ENCODE measurements around the gene TEPSIN. TPM values are rescaled to one million over a fixed set of nuclear protein-coding genes. Genes with fewer than 3 reads are reported as not detected.

The TEPSIN gene
- total and polyA plus RNA-seq, 2 of the 13 experiments (the other 11 are each of a cell fraction or from before 2014, with no cell fraction given), result 16.1 to 18.8 TPM

DNA sequence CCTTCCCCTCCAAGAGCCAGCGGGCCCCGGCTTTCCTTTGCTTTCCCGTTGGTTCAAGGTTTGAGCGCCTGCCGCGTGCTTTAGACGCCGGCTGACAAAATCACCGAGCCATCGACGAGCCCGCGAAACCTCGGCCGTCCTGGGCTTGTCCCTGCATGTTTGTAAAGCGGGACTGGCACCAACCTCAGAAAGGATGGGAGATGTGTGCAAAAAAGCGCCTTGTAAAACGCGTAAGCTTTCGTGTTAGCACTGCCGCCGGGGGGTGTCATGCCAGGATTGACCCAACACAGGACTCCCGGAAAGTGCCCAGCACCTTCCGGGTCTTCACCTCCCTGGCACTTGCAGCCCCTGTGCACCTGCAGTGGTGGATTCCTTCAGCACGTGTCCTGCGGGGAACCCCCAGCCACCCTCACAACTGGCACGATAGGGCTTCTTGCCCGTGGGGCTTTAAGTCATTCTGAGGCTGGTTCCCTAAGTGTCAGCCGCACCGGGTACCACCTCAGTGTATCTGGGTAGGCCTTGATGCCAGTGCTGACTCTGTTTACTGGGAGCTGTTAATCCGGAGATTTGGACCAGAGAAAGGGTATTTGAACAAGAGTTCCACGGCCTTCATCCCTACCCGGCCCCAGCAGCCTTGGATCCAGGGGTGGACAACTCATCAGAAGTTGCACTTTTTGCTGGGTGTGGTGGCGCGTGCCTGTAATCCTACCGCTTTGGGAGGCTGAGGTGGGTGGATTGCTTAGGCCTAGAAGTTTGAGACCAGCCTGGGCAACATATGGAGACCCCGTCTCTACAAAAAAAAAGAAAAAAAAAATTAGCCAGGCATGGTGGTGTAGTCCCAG is 1.1 kb upstream of the TEPSIN start:
- peaks cover 36% of the 10 kb centered on the region for H3K4me1 ChIP-seq (ENCODE audit: insufficient read depth, low read length)
- H3K4me3 ChIP-seq (replicated peaks in 1 of 3; ENCODE audit: insufficient read depth in 1 of 3, low read depth in 2 of 3, low read length in 3 of 3), result peak overlapping the region; percentile 94 to 98 (median 96)
- no peaks in the 10 kb centered on the region for H3K9me3 ChIP-seq (ENCODE audit: low read length)
- H3K4me2 ChIP-seq (ENCODE audit: low read depth, low read length), result peak overlapping the region; percentile 91
- 11% methylated on average over 26 of the region's 37 CpGs for WGBS (ENCODE audit: low lambda C conversion rate)
- intact Hi-C loops (cut with micrococcal nuclease; ENCODE audit: unreplicated experiment) (loop anchor here (1.0 kb wide), 1 partner anchor 17 kb away; no protein-coding TSS in a partner anchor), in situ Hi-C loops (cut with HindIII; ENCODE audit: extremely low pct_ligation_motif_present, low pct_unique_long_range_greater_than_20kb) (no loop called here)
- BruUV-seq (replicated peaks), result no TSS peak
- DNase-seq (ENCODE audit: low spot score) (no peak), FAIRE-seq (no peak), ATAC-seq (no peak)
- CTCF ChIA-PET (ENCODE audit: low intra/inter-chr PET ratio, low total read pairs), result no interaction called here
- H3K27ac ChIP-seq (ENCODE audit: extremely low read length, insufficient read depth, low read length), result peak overlapping the region; percentile 81
- H3K9ac ChIP-seq (ENCODE audit: insufficient read depth, low read depth, low read length), result peak overlapping the region; percentile 98
- H2AFZ ChIP-seq (ENCODE audit: low read length), result no peak overlapping the region
- H3K79me2 ChIP-seq (ENCODE audit: insufficient read depth, low read length), result peaks cover 40% of the 10 kb centered on the region
- no peaks in the 10 kb centered on the region; a peak in 1 of 5 replicates for H3K27me3 ChIP-seq (ENCODE audit: control insufficient read depth in 1 of 2, insufficient read depth in 2 of 2, low read length in 2 of 2)
- POLR2A ChIA-PET, result interaction anchor here (0.6 to 3.8 kb wide), 19 partner anchors 8 to 444 kb away, joined by 3 to 61 read pairs (median 4); partner anchors contain the start of genes ARL16, CEP131, HGS and PVALEF
- H4K20me1 ChIP-seq (ENCODE audit: insufficient read depth, low read length), result peaks cover 8% of the 10 kb centered on the region; the same call in 1 of the 2 replicates
- H3K36me3 ChIP-seq (replicated peaks in 1 of 2; ENCODE audit: control insufficient read depth in 1 of 2, insufficient read depth in 2 of 2, low read length in 2 of 2), result peaks cover 4 to 6% of the 10 kb centered on the region in 2 experiments; a peak in 2 of 5 replicates
- TF ChIP-seq, protein P1, sequence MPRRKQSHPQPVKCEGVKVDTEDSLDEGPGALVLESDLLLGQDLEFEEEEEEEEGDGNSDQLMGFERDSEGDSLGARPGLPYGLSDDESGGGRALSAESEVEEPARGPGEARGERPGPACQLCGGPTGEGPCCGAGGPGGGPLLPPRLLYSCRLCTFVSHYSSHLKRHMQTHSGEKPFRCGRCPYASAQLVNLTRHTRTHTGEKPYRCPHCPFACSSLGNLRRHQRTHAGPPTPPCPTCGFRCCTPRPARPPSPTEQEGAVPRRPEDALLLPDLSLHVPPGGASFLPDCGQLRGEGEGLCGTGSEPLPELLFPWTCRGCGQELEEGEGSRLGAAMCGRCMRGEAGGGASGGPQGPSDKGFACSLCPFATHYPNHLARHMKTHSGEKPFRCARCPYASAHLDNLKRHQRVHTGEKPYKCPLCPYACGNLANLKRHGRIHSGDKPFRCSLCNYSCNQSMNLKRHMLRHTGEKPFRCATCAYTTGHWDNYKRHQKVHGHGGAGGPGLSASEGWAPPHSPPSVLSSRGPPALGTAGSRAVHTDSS (CRISPR knock-in tag; conservative IDR thresholded peaks at IDR 0.05), result no peak
- peak; percentile 90; the same call in 1 of the 2 replicates for TF ChIP-seq TP53 (CRISPR knock-in tag; conservative IDR thresholded peaks at IDR 0.05)
- peak; percentile 48; the same call in 1 of the 2 replicates for TF ChIP-seq ZNF709 (CRISPR knock-in tag; IDR thresholded peaks at IDR 0.05)
- TF ChIP-seq, protein P2, sequence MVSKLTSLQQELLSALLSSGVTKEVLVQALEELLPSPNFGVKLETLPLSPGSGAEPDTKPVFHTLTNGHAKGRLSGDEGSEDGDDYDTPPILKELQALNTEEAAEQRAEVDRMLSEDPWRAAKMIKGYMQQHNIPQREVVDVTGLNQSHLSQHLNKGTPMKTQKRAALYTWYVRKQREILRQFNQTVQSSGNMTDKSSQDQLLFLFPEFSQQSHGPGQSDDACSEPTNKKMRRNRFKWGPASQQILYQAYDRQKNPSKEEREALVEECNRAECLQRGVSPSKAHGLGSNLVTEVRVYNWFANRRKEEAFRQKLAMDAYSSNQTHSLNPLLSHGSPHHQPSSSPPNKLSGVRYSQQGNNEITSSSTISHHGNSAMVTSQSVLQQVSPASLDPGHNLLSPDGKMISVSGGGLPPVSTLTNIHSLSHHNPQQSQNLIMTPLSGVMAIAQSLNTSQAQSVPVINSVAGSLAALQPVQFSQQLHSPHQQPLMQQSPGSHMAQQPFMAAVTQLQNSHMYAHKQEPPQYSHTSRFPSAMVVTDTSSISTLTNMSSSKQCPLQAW (CRISPR knock-in tag; IDR thresholded peaks at IDR 0.05), result 0 out of 2 replicates have a peak, but pooled peaks have one; percentile 38
- no peak; the same call in 1 of the 2 replicates for TF ChIP-seq ZMAT3 (CRISPR knock-in tag; conservative IDR thresholded peaks at IDR 0.05)
- peak; percentile 58; the same call in 1 of the 2 replicates for TF ChIP-seq CAMTA2 (CRISPR knock-in tag; IDR thresholded peaks at IDR 0.05; ENCODE audit: borderline replicate concordance)
- no peak for TF ChIP-seq SMAD3 (CRISPR knock-in tag; IDR thresholded peaks at IDR 0.05)
- no peak for TF ChIP-seq PPARG (CRISPR knock-in tag; conservative IDR thresholded peaks at IDR 0.05)
- TF ChIP-seq, protein P3, sequence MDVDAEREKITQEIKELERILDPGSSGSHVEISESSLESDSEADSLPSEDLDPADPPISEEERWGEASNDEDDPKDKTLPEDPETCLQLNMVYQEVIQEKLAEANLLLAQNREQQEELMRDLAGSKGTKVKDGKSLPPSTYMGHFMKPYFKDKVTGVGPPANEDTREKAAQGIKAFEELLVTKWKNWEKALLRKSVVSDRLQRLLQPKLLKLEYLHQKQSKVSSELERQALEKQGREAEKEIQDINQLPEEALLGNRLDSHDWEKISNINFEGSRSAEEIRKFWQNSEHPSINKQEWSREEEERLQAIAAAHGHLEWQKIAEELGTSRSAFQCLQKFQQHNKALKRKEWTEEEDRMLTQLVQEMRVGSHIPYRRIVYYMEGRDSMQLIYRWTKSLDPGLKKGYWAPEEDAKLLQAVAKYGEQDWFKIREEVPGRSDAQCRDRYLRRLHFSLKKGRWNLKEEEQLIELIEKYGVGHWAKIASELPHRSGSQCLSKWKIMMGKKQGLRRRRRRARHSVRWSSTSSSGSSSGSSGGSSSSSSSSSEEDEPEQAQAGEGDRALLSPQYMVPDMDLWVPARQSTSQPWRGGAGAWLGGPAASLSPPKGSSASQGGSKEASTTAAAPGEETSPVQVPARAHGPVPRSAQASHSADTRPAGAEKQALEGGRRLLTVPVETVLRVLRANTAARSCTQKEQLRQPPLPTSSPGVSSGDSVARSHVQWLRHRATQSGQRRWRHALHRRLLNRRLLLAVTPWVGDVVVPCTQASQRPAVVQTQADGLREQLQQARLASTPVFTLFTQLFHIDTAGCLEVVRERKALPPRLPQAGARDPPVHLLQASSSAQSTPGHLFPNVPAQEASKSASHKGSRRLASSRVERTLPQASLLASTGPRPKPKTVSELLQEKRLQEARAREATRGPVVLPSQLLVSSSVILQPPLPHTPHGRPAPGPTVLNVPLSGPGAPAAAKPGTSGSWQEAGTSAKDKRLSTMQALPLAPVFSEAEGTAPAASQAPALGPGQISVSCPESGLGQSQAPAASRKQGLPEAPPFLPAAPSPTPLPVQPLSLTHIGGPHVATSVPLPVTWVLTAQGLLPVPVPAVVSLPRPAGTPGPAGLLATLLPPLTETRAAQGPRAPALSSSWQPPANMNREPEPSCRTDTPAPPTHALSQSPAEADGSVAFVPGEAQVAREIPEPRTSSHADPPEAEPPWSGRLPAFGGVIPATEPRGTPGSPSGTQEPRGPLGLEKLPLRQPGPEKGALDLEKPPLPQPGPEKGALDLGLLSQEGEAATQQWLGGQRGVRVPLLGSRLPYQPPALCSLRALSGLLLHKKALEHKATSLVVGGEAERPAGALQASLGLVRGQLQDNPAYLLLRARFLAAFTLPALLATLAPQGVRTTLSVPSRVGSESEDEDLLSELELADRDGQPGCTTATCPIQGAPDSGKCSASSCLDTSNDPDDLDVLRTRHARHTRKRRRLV (CRISPR knock-in tag; IDR thresholded peaks at IDR 0.05), result peak; percentile 89; the same call in 1 of the 2 replicates
- TF ChIP-seq ZNF7 (CRISPR knock-in tag; IDR thresholded peaks at IDR 0.05), result no peak
- TF ChIP-seq ZNF678 (CRISPR knock-in tag; IDR thresholded peaks at IDR 0.05), result no peak
- no peak for TF ChIP-seq CENPT (CRISPR knock-in tag; IDR thresholded peaks at IDR 0.05; ENCODE audit: low read depth)
- peak; percentile 69; the same call in 1 of the 2 replicates for TF ChIP-seq ZC3H13 (CRISPR knock-in tag; IDR thresholded peaks at IDR 0.05)
